Astrocyte (in vitro differentiated cells and primary cell): ENCODE results near the gene INAFM2. TPM values are rescaled to one million over a fixed set of nuclear protein-coding genes. Genes with fewer than 3 reads are reported as not detected.

ENCODE experiments used
- DNase-seq: peaks from one replicate; pipeline ENCODE4 v3.0.0-alpha.2; 2010; ENCODE audit warnings: low read depth
- FAIRE-seq: peaks from 2 replicates; lab custom pipeline; 2011; peaks lifted over from hg19 to GRCh38; lab: Jason Lieb, UNC
- H2AFZ ChIP-seq: 2 replicates; pipeline ENCODE4 v1.6.0; 2012; ENCODE audit warnings: low read depth, low read length, inconsistent platforms
- H3K27ac ChIP-seq: 2 replicates; pipeline ENCODE4 v1.5.1; 2011; ENCODE audit warnings: low read depth, low read length, inconsistent platforms
- H3K27me3 ChIP-seq: 2 replicates; pipeline ENCODE4 v1.6.0; 2011; ENCODE audit warnings: low read length, inconsistent platforms; ENCODE audit not compliant: insufficient read depth
- H3K36me3 ChIP-seq: 2 replicates; pipeline ENCODE4 v1.5.1; 2011; ENCODE audit warnings: low read length, inconsistent platforms; ENCODE audit not compliant: insufficient read depth
- H3K4me1 ChIP-seq: 2 replicates; pipeline ENCODE4 v1.5.1; 2011; ENCODE audit warnings: low read length, inconsistent platforms; ENCODE audit not compliant: insufficient read depth
- H3K4me2 ChIP-seq: 2 replicates; pipeline ENCODE4 v1.6.0; 2012; ENCODE audit warnings: low read length, inconsistent platforms
- H3K4me3 ChIP-seq: 2 replicates; pipeline ENCODE4 v1.5.1; 2011; ENCODE audit warnings: low read depth, mild to moderate bottlenecking, low read length, inconsistent platforms; ENCODE audit not compliant: insufficient read depth
- H3K79me2 ChIP-seq: 2 replicates; pipeline ENCODE4 v1.6.0; 2012; ENCODE audit warnings: mild to moderate bottlenecking, low read length, inconsistent platforms; ENCODE audit not compliant: insufficient read depth
- H3K9ac ChIP-seq: 2 replicates; pipeline ENCODE4 v1.6.0; 2012; ENCODE audit warnings: mild to moderate bottlenecking, low read length, inconsistent platforms
- H3K9me3 ChIP-seq: 2 replicates; pipeline ENCODE4 v1.5.1; 2012; ENCODE audit warnings: low read depth, mild to moderate bottlenecking, low read length, inconsistent platforms; ENCODE audit not compliant: insufficient read depth
- H4K20me1 ChIP-seq: 2 replicates; pipeline ENCODE4 v1.6.0; 2012; ENCODE audit warnings: low read length, inconsistent platforms; ENCODE audit not compliant: insufficient read depth
- H3K27ac Mint-ChIP-seq: one replicate; pipeline ENCODE4 v1.8.0; 2021; ENCODE audit warnings: mild to moderate bottlenecking, mixed read lengths; ENCODE audit not compliant: unreplicated experiment
- H3K27me3 Mint-ChIP-seq: one replicate; pipeline ENCODE4 v1.8.0; 2021; ENCODE audit warnings: low read depth, mixed read lengths; ENCODE audit not compliant: unreplicated experiment
- H3K36me3 Mint-ChIP-seq: one replicate; pipeline ENCODE4 v1.8.0; 2021; ENCODE audit warnings: low read depth, mixed read lengths; ENCODE audit not compliant: unreplicated experiment
- H3K4me1 Mint-ChIP-seq: one replicate; pipeline ENCODE4 v1.8.0; 2021; ENCODE audit warnings: low read depth, mixed read lengths; ENCODE audit not compliant: unreplicated experiment
- H3K4me3 Mint-ChIP-seq: one replicate; pipeline ENCODE4 v1.8.0; 2021; ENCODE audit warnings: mild to moderate bottlenecking, moderate library complexity, mixed read lengths; ENCODE audit not compliant: unreplicated experiment
- H3K9me3 Mint-ChIP-seq: one replicate; pipeline ENCODE4 v1.8.0; 2021; ENCODE audit warnings: mild to moderate bottlenecking, mixed read lengths; ENCODE audit not compliant: unreplicated experiment
- EZH2 ChIP-seq: IDR thresholded peaks from 2 replicates; pipeline ENCODE4 v1.6.1; 2012; ENCODE audit warnings: mild to moderate bottlenecking, low read length, inconsistent platforms; ENCODE audit not compliant: insufficient read depth
- total RNA-seq: library from RNA; stranded (reverse); gene quantifications from 2 replicates; pipeline ENCODE4 v1.2.1, GENCODE V29; 2021
- TF ChIP-seq, protein P1 (sequence below): IDR thresholded peaks from 2 replicates; pipeline ENCODE4 v1.5.1; 2011; ENCODE audit warnings: low read depth, mild to moderate bottlenecking, inconsistent platforms, low read length, moderate library complexity; ENCODE audit not compliant: insufficient read depth

The INAFM2 gene
- total RNA-seq, 1 donor from 2014 or later = 41.2 TPM

DNA sequence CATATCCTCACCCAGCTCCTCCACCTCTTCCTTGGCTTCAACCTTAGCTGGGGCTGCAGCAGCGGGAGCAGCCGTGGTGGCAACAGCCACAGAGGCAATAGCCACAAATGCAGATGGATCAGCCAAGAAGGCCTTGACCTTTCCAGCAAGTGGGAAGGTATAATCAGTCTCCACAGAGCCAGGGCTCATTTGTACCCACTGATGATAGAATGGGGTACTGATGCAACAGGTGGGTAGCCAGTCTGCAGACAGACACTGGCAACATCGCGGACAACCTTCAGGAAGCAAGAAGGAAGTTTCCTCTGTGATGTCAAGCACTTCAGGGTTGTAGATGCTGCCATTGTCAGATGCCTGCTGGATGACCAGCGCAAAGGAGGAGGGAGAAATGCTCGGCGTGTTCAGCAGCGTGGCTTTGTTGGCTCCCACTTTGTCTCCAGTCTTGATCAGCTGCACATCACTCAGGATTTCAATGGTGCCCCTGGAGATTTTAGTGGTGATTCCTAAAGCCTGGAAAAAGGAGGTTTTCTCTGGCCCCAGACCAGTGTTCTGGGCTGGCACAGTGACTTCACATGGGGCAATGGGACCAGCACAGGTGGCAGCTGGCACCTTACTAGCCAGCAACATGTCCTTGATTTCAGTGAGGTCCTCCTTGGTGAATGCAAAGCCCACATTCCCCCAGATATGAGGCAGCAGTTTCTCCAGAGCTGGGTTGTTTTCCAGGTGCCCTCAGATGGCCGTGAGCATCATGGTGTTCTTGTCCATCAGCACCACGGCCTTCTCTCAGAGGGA is 10.9 kb upstream of the INAFM2 start:
- no peak for FAIRE-seq
- Mint-ChIP-seq H3K36me3 (no peaks in the 10 kb centered on the region), H3K4me1 (peaks cover 12% of the 10 kb centered on the region), H3K4me3 (no peak overlapping the region), H3K27me3 (peaks cover 51% of the 10 kb centered on the region), H3K27ac (peak overlapping the region; percentile 69), H3K9me3 (no peaks in the 10 kb centered on the region)
- peaks cover 9% of the 10 kb centered on the region for H3K27me3 ChIP-seq
- no peak overlapping the region for H3K9ac ChIP-seq
- no peaks in the 10 kb centered on the region for H4K20me1 ChIP-seq
- H3K27ac ChIP-seq = no peak overlapping the region
- no peak overlapping the region for H3K4me3 ChIP-seq
- TF ChIP-seq EZH2 = no peak
- TF ChIP-seq, protein P1, sequence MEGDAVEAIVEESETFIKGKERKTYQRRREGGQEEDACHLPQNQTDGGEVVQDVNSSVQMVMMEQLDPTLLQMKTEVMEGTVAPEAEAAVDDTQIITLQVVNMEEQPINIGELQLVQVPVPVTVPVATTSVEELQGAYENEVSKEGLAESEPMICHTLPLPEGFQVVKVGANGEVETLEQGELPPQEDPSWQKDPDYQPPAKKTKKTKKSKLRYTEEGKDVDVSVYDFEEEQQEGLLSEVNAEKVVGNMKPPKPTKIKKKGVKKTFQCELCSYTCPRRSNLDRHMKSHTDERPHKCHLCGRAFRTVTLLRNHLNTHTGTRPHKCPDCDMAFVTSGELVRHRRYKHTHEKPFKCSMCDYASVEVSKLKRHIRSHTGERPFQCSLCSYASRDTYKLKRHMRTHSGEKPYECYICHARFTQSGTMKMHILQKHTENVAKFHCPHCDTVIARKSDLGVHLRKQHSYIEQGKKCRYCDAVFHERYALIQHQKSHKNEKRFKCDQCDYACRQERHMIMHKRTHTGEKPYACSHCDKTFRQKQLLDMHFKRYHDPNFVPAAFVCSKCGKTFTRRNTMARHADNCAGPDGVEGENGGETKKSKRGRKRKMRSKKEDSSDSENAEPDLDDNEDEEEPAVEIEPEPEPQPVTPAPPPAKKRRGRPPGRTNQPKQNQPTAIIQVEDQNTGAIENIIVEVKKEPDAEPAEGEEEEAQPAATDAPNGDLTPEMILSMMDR = no peak
- H3K36me3 ChIP-seq = no peaks in the 10 kb centered on the region
- H2AFZ ChIP-seq = no peak overlapping the region
- H3K4me2 ChIP-seq = no peak overlapping the region
- H3K79me2 ChIP-seq = no peaks in the 10 kb centered on the region
- no peaks in the 10 kb centered on the region for H3K9me3 ChIP-seq
- no peak for DNase-seq
- H3K4me1 ChIP-seq = no peaks in the 10 kb centered on the region

DNA sequence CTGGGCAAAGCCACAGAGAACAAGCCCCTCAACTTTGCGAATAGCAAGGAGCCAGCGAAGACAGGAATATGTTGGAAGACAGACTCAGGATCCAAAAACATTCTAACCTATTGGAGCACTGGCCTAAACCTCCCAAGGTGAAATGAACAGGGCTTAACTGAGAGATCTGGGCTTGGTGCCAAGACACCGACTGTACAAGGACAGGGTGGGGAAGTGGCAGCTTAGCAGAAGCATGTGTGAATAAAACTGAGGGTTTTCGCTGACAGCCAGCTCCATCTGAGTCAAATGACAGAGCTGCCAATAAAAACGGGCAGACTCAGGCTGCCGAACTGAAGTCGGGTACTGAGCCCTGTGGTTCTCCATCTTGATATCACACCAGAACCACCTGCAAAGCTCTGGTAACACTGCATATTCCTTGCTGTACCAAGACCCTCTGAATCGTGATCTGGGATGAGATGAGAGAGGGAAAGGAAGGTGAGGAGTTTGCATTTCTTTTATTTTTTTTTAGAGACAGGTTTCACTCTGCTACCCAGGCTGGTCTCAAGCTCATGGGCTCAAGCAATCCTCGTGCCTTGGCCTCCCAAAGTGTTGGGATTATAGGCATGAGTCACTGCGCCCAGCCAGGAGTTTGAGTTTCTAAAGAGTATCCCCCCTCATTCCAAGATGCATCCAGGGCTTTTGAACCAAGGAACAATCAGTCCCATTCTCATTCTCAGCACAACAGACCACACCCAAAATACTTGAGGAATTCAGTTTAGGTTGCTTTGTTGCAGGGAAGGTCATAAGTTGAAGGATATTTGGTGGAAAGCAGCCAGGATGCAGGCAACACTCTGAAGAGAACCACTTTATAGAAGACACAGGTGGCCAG is 9.7 kb upstream of the INAFM2 start:
- no peak for FAIRE-seq

More for the DNA sequence above, 9.7 kb upstream of the INAFM2 start:
- Mint-ChIP-seq H3K36me3 (no peaks in the 10 kb centered on the region), H3K4me1 (peaks cover 11% of the 10 kb centered on the region), H3K4me3 (no peak overlapping the region), H3K9me3 (no peaks in the 10 kb centered on the region), H3K27me3 (peaks cover 51% of the 10 kb centered on the region), H3K27ac (peak overlapping the region; percentile 27)
- no peak for DNase-seq
- no peaks in the 10 kb centered on the region for H3K9me3 ChIP-seq
- H3K4me2 ChIP-seq = no peak overlapping the region
- peaks cover 9% of the 10 kb centered on the region for H3K27me3 ChIP-seq
- H3K27ac ChIP-seq = no peak overlapping the region
- no peaks in the 10 kb centered on the region for H3K4me1 ChIP-seq
- TF ChIP-seq, protein P1 = no peak
- TF ChIP-seq EZH2 = no peak
- no peak overlapping the region for H3K4me3 ChIP-seq
- no peaks in the 10 kb centered on the region for H3K36me3 ChIP-seq
- H3K79me2 ChIP-seq = no peaks in the 10 kb centered on the region
- no peak overlapping the region for H3K9ac ChIP-seq
- no peaks in the 10 kb centered on the region for H4K20me1 ChIP-seq
- H2AFZ ChIP-seq = no peak overlapping the region
